Muscle layer of colon (tissue), 2 donors: ENCODE results near the gene MRAP.

ENCODE experiments used
- H3K27ac ChIP-seq: one replicate; pipeline ENCODE4 v1.7.0; 2013; ENCODE audit warnings: low read depth, mild to moderate bottlenecking, low read length, moderate library complexity
- H3K27me3 ChIP-seq, 2 donors: one replicate each; pipeline ENCODE4 v1.7.0; 2013; ENCODE audit warnings: low read length in 2 of 2, mild to moderate bottlenecking in 2 of 2; ENCODE audit not compliant: insufficient read depth in 2 of 2, control insufficient read depth in 1 of 2
- H3K36me3 ChIP-seq: one replicate; pipeline ENCODE4 v1.7.0; 2013; ENCODE audit warnings: mild to moderate bottlenecking, low read length; ENCODE audit not compliant: insufficient read depth
- H3K4me1 ChIP-seq: one replicate; pipeline ENCODE4 v1.7.0; 2013; ENCODE audit warnings: mild to moderate bottlenecking, low read length; ENCODE audit not compliant: insufficient read depth
- H3K4me3 ChIP-seq, 2 donors: one replicate each; pipeline ENCODE4 v1.7.0; 2013; ENCODE audit warnings: low read length in 2 of 2, low read depth in 1 of 2, mild to moderate bottlenecking in 1 of 2, moderate library complexity in 1 of 2
- H3K9ac ChIP-seq: one replicate; pipeline ENCODE4 v1.7.0; 2013; ENCODE audit warnings: low read length
- H3K9me3 ChIP-seq: one replicate; pipeline ENCODE4 v1.7.0; 2013; ENCODE audit warnings: mild to moderate bottlenecking, low read length
- donor health status: abdominal sarcoma.
- donor health status: Adenocarcinoma of cecum.

MRAP gene

GRCh38 chr21:32351428-32351827, 52.8 kb downstream of the MRAP start:
- peaks cover 94% of the 10 kb centered on the region for H3K36me3 ChIP-seq
- H3K9me3 ChIP-seq: no peaks in the 10 kb centered on the region
- H3K27ac ChIP-seq: no peak overlapping the region
- H3K27me3 ChIP-seq: no peaks in the 10 kb centered on the region
- H3K9ac ChIP-seq: no peak overlapping the region
- H3K4me1 ChIP-seq: no peaks in the 10 kb centered on the region
- no peak overlapping the region for H3K4me3 ChIP-seq

- Histone ChIP-seq H3K4me3 (no peak overlapping the region), H3K36me3 (peaks cover 93% of the 10 kb centered on the region), H3K4me1 (no peaks in the 10 kb centered on the region), H3K27me3 (no peaks in the 10 kb centered on the region), H3K9ac (no peak overlapping the region), H3K9me3 (no peaks in the 10 kb centered on the region), H3K27ac (no peak overlapping the region)
Observed at GRCh38 chr21:32352526-32352925, 53.9 kb downstream of the MRAP start.

GRCh38 chr21:32353002-32353711, 54.5 kb downstream of the MRAP start:
- H3K4me3 ChIP-seq: no peak overlapping the region
- H3K27ac ChIP-seq: no peak overlapping the region
- H3K4me1 ChIP-seq: no peaks in the 10 kb centered on the region

GRCh38 chr21:32356874-32357395, 58.3 kb downstream of the MRAP start:
- Histone ChIP-seq H3K9ac (no peak overlapping the region), H3K9me3 (no peaks in the 10 kb centered on the region), H3K27ac (no peak overlapping the region), H3K4me3 (no peak overlapping the region), H3K36me3 (peaks cover 86% of the 10 kb centered on the region), H3K27me3 (no peaks in the 10 kb centered on the region), H3K4me1 (no peaks in the 10 kb centered on the region)

More at GRCh38 chr21:32353002-32353711, 54.5 kb downstream of the MRAP start:
- no peak overlapping the region for H3K9ac ChIP-seq
- H3K36me3 ChIP-seq: peaks cover 89% of the 10 kb centered on the region
- H3K9me3 ChIP-seq: no peaks in the 10 kb centered on the region
- no peaks in the 10 kb centered on the region for H3K27me3 ChIP-seq

- Histone ChIP-seq H3K4me1 (no peaks in the 10 kb centered on the region), H3K4me3 (no peak overlapping the region), H3K9me3 (no peaks in the 10 kb centered on the region)
Observed at GRCh38 chr21:32359719-32360260, 61.1 kb downstream of the MRAP start.

GRCh38 chr21:32360401-32360975, 61.8 kb downstream of the MRAP start:
- Histone ChIP-seq H3K4me3 (no peak overlapping the region), H3K9ac (no peak overlapping the region), H3K27ac (no peak overlapping the region), H3K4me1 (no peaks in the 10 kb centered on the region), H3K27me3 (no peaks in the 10 kb centered on the region), H3K36me3 (peaks cover 67% of the 10 kb centered on the region), H3K9me3 (no peaks in the 10 kb centered on the region)

More at GRCh38 chr21:32359719-32360260, 61.1 kb downstream of the MRAP start:
- H3K9ac ChIP-seq: no peak overlapping the region
- H3K27ac ChIP-seq: no peak overlapping the region
- H3K36me3 ChIP-seq: peaks cover 71% of the 10 kb centered on the region
- no peaks in the 10 kb centered on the region for H3K27me3 ChIP-seq
